Stimulated activated effector memory CD8-positive, alpha-beta T cell treated with anti-CD3 and anti-CD28 coated beads, Interleukin-12 subunit alpha, Interleukin-12 subunit beta, amount 100 ng/mL, for 72 hours (primary cell): ENCODE measurements around the gene ASPHD1.

Experiments used
- ATAC-seq: fragments of 150-1000 bp; cut with Tn5 transposase; 2 replicates; pipeline ENCODE4 v1.10.0; 2021
- DNase-seq, 2 donors: peaks; one replicate each; pipeline ENCODE4 v3.0.0; 2021 to 2022; ENCODE audit warnings: low spot score in 2 of 2
- H3K27ac Mint-ChIP-seq: one replicate; pipeline ENCODE4 v1.8.0; 2022; ENCODE audit warnings: mild to moderate bottlenecking, mixed read lengths
- H3K36me3 Mint-ChIP-seq: one replicate; pipeline ENCODE4 v1.8.0; 2022; ENCODE audit warnings: mild to moderate bottlenecking, mixed read lengths
- H3K4me1 Mint-ChIP-seq: one replicate; pipeline ENCODE4 v1.8.0; 2022; ENCODE audit warnings: mixed read lengths
- H3K4me3 Mint-ChIP-seq: one replicate; pipeline ENCODE4 v1.8.0; 2022; ENCODE audit warnings: mild to moderate bottlenecking, mixed read lengths
- H3K9me3 Mint-ChIP-seq: one replicate; pipeline ENCODE4 v1.8.0; 2022; ENCODE audit warnings: mixed read lengths

Gene ASPHD1

GRCh38 chr16:29910819-29911675, 10.8 kb downstream of the ASPHD1 start:
- Mint-ChIP-seq H3K4me3 (no peak overlapping the region), H3K4me1 (no peaks in the 10 kb centered on the region), H3K9me3 (no peaks in the 10 kb centered on the region), H3K36me3 (peaks cover 51% of the 10 kb centered on the region), H3K27ac (no peak overlapping the region)
- DNase-seq (no peak), ATAC-seq (no peak)

- H3K9me3 Mint-ChIP-seq = no peaks in the 10 kb centered on the region
- H3K27ac Mint-ChIP-seq = no peak overlapping the region
- H3K4me1 Mint-ChIP-seq = no peaks in the 10 kb centered on the region
- H3K36me3 Mint-ChIP-seq = peaks cover 45% of the 10 kb centered on the region
- DNase-seq = no peak
- no peak overlapping the region for H3K4me3 Mint-ChIP-seq
- ATAC-seq = no peak
Measured at GRCh38 chr16:29911676-29912010, 11.4 kb downstream of the ASPHD1 start.

DNA sequence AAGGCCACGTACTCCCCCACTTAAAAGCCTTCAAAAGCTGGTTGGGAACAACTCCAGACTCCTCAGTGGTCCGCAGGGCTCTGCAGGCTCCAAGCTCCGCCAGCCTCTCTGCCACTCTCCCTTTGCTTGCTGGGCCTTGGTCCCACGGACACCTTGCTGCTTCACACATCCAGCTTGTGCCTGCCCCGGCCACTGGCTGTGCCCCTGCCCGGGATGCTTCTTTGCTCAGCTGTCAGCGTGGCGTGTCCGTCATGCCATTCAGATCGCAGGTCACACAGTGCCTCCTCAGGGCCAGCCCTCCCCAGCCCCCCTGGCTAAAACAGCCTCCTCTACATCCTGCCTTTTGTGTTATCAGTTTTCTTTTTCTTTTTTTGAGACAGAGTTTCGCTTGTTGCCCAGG, 11.8 kb downstream of the ASPHD1 start:
- Mint-ChIP-seq H3K27ac (no peak overlapping the region), H3K36me3 (peaks cover 48% of the 10 kb centered on the region), H3K4me3 (no peak overlapping the region), H3K9me3 (no peaks in the 10 kb centered on the region), H3K4me1 (no peaks in the 10 kb centered on the region)
- no peak for ATAC-seq
- DNase-seq = no peak

- Mint-ChIP-seq H3K4me1 (no peaks in the 10 kb centered on the region), H3K9me3 (no peaks in the 10 kb centered on the region), H3K27ac (no peak overlapping the region), H3K36me3 (peaks cover 51% of the 10 kb centered on the region), H3K4me3 (no peak overlapping the region)
- DNase-seq (no peak), ATAC-seq (no peak)
Measured at GRCh38 chr16:29913514-29913913, 13.2 kb downstream of the ASPHD1 start.

GRCh38 chr16:29915590-29916247, 15.4 kb downstream of the ASPHD1 start:
- H3K36me3 Mint-ChIP-seq = peaks cover 74% of the 10 kb centered on the region
- no peak for ATAC-seq
- no peak overlapping the region for H3K4me3 Mint-ChIP-seq
- DNase-seq = no peak
- H3K9me3 Mint-ChIP-seq = no peaks in the 10 kb centered on the region
- H3K4me1 Mint-ChIP-seq = peaks cover 7% of the 10 kb centered on the region
- H3K27ac Mint-ChIP-seq = peak overlapping the region; percentile 52

DNA sequence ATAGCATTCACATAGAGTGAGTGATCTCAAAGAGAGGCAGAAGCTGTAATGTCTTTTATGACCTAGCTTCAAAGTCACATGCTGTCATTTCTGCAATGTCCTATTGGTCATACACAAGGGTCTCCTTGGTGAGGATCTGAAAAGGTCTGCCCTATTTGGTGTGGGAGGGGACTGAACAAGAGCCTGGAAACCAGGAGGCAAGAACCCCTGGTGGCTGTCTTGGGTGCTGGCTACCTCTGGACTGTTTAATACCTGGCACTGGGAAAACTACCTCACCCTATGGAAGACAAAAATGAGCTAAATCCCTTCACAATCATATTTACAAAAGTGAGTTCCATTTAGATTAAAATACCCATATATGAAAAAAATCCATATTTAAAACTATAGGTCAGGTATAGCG, 16.7 kb downstream of the ASPHD1 start:
- H3K4me1 Mint-ChIP-seq = peaks cover 12% of the 10 kb centered on the region
- H3K9me3 Mint-ChIP-seq = no peaks in the 10 kb centered on the region
- H3K27ac Mint-ChIP-seq = no peak overlapping the region
- ATAC-seq (no peak), DNase-seq (no peak)
- H3K36me3 Mint-ChIP-seq = peaks cover 84% of the 10 kb centered on the region
- H3K4me3 Mint-ChIP-seq = no peak overlapping the region

- no peak overlapping the region for H3K4me3 Mint-ChIP-seq
- DNase-seq (no peak), ATAC-seq (no peak)
- peak overlapping the region; percentile 4 for H3K27ac Mint-ChIP-seq
- H3K4me1 Mint-ChIP-seq = peaks cover 29% of the 10 kb centered on the region
- peaks cover 81% of the 10 kb centered on the region for H3K36me3 Mint-ChIP-seq
- no peaks in the 10 kb centered on the region for H3K9me3 Mint-ChIP-seq
Measured at GRCh38 chr16:29920288-29921033, 20.2 kb downstream of the ASPHD1 start.

- Mint-ChIP-seq H3K9me3 (no peaks in the 10 kb centered on the region), H3K4me3 (no peak overlapping the region), H3K27ac (peak overlapping the region; percentile 4), H3K36me3 (peaks cover 84% of the 10 kb centered on the region), H3K4me1 (peaks cover 32% of the 10 kb centered on the region)
- DNase-seq (no peak), ATAC-seq (no peak)
Measured at GRCh38 chr16:29921034-29921385, 20.7 kb downstream of the ASPHD1 start.

GRCh38 chr16:29922326-29922725, 22.0 kb downstream of the ASPHD1 start:
- Mint-ChIP-seq H3K4me1 (peaks cover 45% of the 10 kb centered on the region), H3K36me3 (peaks cover 84% of the 10 kb centered on the region), H3K4me3 (no peak overlapping the region), H3K9me3 (no peaks in the 10 kb centered on the region), H3K27ac (peak overlapping the region; percentile 72)
- DNase-seq = no peak
- ATAC-seq = no peak

- Mint-ChIP-seq H3K36me3 (peaks cover 76% of the 10 kb centered on the region), H3K4me1 (peaks cover 50% of the 10 kb centered on the region), H3K9me3 (no peaks in the 10 kb centered on the region), H3K4me3 (no peak overlapping the region), H3K27ac (peak overlapping the region; percentile 72)
- ATAC-seq (no peak), DNase-seq (no peak)
Measured at GRCh38 chr16:29922986-29923501, 22.8 kb downstream of the ASPHD1 start.

GRCh38 chr16:29925105-29925756, 24.9 kb downstream of the ASPHD1 start:
- DNase-seq = no peak
- Mint-ChIP-seq H3K9me3 (no peaks in the 10 kb centered on the region), H3K27ac (peak overlapping the region; percentile 93), H3K4me3 (peak overlapping the region; percentile 91), H3K4me1 (peaks cover 48% of the 10 kb centered on the region), H3K36me3 (peaks cover 58% of the 10 kb centered on the region)
- no peak for ATAC-seq

- ATAC-seq (peak; percentile 93), DNase-seq (peak; percentile 98 to 99)
- no peaks in the 10 kb centered on the region for H3K9me3 Mint-ChIP-seq
- H3K36me3 Mint-ChIP-seq = peaks cover 50% of the 10 kb centered on the region
- peak within 1 kb of the TSS; percentile 93 for H3K27ac Mint-ChIP-seq
- H3K4me3 Mint-ChIP-seq = peak within 1 kb of the TSS; percentile 91
- H3K4me1 Mint-ChIP-seq = peaks cover 40% of the 10 kb centered on the region
Measured at GRCh38 chr16:29925781-29926710, 25.8 kb downstream of the ASPHD1 start, which contains the start of gene KCTD13. Gene KCTD13 (minus strand): TSS chr16:29926226. CDS start chr16:29926033, 193 bp downstream.

DNA sequence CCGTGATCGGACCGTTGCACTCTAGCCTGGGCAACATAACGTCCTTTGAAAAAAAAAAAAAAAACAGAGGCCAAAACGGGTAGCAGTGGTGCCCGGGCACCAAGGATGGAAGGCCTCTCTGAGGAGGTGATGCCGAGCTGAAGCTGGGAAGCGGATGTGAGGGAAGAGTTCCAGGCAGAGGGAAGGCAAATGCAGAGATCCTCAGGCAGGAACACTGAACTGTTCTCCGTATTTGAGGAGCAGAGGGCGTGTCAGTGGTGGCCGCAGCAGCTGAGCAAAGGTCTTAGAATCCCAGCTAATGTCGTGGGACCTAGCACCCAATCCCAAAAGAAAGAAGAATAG, 26.4 kb downstream of the ASPHD1 start:
- H3K4me3 Mint-ChIP-seq = peak overlapping the region; percentile 91
- peak overlapping the region; percentile 93 for H3K27ac Mint-ChIP-seq
- peaks cover 38% of the 10 kb centered on the region for H3K4me1 Mint-ChIP-seq
- H3K9me3 Mint-ChIP-seq = no peaks in the 10 kb centered on the region
- H3K36me3 Mint-ChIP-seq = peaks cover 44% of the 10 kb centered on the region
- no peak for DNase-seq
- ATAC-seq = no peak
